NCI-H345 (cell line): Measurements from ENCODE around the gene PGD.
"Not testable (repeated sequence)": the region's sequence is repeated elsewhere in the genome, so short reads cannot be mapped to it uniquely, and the experiment has no call there.

ENCODE experiments used
- DNase-seq: peaks from one replicate; lab custom pipeline; 2025; lab: John Stamatoyannopoulos, UW

The PGD gene

DNA sequence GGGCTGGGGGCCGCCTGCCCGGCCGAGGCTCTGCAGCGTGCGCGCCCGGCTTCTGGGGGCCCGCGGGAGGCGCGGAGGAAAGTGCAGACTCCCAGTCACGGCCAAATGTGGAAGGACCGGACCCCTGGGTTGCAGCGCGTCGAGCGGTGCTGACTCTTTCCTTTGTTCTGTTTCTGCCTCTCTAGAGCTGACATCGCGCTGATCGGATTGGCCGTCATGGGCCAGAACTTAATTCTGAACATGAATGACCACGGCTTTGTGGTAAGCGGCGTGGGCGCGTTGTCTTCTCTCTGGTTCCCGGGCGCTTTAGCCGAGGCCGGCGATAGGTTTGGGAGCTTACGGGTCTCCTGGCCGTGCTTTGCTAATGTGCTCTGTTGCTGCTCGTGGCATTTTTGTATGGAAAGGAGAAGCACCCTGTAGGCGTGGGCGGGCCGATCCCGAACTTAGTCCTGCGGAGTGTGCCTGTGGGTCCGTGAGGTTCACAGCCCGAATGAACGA, 629 bp downstream of the PGD start:
- DNase-seq: no peak

DNA sequence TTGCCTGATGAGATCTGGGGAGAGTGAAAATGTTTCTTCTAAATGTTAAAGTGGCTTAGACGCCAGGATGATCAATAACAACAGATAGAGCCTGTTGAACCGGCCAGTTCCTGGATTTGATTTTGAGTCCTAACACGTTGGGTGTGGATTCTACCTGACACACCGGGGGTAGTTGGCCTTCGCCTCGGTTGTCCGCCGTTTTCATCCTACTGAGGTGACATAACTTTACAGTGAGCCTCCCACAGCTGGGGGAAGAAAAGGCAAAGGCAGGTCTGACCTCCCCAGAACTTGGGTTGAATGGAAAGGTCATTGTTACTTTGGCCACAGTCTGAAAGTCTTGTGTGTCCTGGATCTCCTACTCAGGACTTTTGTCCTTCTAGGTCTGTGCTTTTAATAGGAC, 1.1 kb downstream of the PGD start:
- DNase-seq: no peak

DNA sequence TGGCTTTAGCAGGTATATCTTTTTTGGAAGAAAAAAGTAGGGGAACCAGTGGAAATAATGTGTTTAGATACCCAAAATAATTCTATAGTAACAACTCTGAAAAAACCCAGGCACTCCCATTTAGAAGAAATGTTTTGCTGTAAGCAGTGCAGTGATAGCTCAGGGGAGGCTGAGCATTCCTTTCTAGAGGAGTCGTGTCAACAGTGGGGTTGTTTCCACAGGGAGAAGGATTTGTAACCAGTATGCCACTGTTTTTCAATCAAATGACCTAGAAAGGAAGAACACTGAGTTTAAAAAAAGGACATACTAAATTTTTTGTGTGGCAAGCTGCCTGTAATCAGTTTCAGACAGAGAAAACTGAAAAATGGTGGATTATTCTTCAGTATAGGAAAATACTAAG, 2.4 kb downstream of the PGD start:
- no peak for DNase-seq

DNA sequence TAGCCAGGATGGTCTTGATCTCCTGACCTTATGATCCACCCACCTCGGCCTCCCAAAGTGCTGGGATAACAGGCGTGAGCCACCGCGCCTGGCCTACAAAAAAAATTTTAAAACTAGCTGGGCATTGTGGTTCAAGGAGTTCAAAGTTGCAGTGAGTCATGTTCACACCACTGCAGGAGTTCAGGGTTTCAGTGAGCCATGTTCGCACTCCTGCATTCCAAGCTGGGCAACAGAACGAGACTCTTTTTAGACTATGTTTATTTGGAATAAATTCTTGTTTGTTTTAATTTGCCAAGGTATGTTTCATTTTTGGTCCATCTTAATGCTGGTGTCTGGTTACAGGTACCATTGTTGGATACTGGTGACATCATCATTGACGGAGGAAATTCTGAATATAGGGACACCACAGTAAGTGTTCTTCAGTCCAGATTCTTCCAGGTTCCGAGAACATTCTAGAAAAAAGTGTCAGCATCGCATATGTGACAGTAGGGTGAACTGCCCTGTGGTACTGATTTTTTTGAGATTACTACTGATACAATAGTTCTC, 3.9 kb downstream of the PGD start:
- no peak for DNase-seq

DNA sequence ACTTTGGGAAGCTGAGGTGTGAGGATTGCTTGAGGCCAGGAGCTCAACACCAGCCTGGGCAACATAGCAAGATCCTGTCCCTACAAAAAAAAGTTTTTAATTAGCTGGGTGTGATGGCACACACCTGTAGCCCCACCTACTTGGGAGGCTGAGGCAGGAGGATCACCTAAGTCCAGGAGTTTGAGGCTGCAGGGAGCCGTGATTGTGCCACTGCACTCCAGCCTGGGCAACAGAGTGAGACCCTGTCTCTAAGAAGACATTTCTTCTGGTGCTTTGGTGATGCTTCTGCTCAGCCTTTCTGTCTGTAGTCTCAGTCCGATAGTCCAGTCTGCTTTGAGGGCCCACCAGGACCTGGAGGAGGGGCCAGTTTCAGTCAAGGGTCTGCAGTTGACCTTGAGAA, 8.3 kb downstream of the PGD start:
- DNase-seq: no peak

DNA sequence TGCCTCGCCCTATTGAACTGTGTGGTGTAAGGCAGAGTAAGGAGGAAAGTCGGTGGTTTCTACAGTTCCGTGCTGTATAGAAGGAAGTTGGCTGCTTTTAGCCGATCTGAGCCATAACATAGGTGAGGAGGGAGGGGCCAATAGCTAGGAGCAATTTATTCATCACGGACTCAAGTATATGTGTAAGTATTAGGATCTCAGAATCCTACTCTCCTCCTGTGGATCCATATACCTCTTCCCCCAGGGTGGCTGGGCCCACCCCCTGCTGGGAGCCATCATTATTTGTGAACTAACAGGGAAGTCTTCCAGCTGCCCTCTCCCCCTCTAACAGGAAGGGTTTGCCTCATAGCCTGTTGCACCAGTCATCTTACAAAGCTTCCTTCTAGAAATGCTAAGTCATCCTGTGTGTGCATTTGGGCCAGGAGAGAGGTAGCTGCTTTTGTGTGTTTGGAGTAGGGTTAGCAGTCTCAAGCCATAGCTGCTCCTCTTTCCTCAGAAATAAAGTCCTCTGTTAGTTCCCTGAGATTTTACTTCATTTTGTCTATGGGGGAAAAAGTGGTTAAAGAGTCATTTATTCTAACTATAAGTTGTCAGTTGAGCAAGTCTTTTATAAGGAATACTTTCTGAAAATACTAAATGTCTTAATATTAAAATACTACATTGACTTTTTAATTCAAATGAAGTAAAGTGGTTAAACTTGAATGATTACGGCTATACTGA, 16.5 kb downstream of the PGD start:
- DNase-seq: no peak

DNA sequence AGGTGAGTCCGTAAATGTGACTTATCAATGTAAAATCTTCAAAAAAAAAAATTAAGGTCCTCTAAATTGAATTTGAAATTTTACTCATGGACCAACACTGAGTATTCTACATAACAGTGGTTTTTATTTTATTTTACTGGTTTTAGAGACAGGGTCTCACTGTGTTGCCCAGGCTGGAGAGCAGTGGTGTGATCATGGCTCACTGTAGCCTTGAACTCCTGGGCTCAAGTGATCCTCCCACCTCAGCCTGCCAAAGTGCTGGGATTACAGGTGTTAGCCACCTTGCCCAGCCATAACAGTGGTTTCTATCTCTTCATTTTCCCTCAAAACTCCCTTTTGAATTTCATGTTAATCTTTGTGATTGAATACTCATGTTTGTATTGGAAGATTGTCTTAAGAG, 17.1 kb downstream of the PGD start:
- DNase-seq: not testable (repeated sequence)

DNA sequence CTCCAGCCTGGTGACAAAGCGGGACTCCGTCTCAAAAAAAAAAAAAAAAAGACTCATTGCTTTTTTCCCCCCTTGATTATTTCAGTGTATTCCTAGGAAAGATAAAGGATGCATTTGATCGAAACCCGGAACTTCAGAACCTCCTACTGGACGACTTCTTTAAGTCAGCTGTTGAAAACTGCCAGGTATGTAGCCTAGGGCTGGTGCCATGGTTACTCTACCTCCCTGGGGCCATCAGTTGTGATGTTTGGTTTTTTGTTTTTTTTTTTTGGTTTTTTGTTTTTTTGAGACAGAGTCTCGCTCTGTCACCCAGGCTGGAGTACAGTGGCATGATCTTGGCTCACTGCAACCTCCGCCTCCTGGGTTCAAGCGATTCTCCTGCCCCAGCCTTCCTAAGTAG, 19.9 kb downstream of the PGD start:
- DNase-seq: not testable (repeated sequence)

DNA sequence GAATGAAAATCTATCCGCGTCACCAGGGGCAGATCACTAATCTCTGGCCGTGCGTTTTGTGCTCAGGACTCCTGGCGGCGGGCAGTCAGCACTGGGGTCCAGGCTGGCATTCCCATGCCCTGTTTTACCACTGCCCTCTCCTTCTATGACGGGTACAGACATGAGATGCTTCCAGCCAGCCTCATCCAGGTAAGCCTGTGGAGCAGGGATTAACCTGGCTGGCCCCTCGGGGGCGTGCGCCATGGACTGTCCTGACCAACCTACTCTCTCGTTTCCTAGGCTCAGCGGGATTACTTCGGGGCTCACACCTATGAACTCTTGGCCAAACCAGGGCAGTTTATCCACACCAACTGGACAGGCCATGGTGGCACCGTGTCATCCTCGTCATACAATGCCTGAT, 20.5 kb downstream of the PGD start:
- DNase-seq: no peak

DNA sequence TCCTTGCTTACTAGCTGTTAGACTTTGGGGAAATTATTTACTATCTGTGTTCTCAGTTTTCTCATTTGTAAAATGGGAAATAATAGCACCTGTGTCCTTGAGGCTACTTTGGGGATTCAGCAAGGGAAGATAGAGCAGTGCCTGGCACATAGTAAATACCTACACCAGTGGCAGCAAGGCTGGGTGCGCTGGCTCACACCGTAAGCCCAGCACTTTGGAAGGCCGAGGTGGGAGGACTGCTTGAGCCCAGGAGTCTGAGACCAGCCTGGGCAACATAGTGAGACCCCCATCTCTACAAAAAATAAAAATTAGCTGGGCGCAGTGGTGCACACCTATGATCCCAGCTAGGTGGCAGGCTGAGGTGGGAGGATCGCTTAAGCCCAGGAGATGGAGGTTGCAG, 22.8 kb downstream of the PGD start:
- DNase-seq: no peak

DNA sequence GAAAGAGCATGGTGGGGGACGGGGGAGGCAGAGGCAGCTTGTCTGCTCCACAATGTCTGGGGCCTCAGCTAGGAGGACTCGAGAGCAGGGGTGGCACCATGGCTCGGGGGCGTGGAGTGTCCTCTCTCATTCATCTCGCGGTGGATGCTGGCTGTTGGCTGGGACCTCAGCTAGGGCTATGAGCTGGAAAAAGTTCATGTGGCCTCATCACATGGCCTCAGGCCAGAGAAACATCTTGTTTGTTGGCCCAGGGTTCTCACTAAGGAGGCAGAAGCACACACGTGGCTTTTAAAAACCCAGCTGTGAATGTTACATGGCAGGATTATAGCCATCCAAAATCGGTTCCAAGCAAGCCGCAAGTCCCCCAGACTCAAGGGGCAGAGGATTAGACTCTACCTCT, 25.2 kb downstream of the PGD start:
- DNase-seq: no peak

DNA sequence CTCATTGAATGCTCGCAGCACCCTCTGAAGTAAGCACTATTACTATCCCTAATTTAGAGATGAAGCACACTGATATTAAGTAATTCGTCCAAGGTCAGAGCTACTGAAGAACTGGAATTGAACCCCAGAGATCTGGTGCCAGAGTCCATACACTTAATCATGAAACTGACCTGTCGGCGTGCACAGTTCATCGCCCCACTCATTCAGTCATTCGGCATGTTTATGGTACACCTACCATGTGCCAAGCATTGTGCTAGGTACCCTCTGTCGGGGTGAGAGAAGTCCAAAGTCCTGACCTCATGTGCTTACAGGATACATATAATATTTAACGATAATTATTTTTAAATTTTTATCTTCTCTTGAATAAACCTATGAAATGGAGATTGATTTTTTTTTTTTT, 25.8 kb downstream of the PGD start:
- no peak for DNase-seq

DNA sequence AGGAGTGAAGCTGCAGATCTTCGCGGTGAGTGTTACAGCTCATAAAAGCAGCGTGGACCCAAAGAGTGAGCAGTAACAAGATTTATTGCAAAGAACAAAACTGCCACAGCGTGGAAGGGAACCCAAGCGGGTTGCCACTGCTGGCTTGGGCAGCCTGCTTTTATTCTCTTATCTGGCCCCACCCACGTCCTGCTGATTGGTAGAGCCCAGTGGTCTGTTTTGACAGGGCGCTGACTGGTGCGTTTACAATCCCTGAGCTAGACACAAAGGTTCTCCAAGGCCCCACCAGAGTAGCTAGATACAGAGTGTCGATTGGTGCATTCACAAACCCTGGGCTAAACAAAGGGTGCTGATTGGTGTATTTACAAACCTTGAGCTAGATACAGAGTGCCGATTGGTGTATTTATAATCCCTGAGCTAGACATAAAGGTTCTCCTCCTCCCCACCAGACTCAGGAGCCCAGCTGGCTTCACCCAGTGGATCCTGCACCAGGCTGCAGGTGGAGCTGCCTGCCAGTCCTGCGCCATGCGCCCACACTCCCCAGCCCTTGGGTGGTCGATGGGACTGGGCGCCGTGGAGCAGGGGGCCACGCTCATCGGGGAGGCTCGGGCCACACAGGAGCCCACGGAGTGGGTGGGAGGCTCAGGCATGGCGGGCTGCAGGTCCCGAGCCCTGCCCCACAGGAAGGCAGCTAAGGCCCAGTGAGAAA, 27.1 kb downstream of the PGD start:
- not testable (repeated sequence) for DNase-seq

DNA sequence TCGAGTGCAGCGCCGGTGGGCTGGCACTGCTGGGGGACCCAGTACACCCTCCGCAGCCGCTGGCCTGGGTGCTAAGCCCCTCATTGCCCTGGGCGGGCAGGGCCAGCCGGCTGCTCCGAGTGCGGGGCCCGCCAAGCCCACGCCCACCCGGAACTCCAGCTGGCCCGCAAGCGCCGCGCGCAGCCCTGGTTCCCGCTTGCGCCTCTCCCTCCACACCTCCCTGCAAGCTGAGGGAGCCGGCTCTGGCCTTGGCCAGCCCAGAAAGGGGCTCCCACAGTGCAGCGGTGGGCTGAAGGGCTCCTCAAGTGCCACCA, 27.6 kb downstream of the PGD start:
- DNase-seq: not testable (repeated sequence)

DNA sequence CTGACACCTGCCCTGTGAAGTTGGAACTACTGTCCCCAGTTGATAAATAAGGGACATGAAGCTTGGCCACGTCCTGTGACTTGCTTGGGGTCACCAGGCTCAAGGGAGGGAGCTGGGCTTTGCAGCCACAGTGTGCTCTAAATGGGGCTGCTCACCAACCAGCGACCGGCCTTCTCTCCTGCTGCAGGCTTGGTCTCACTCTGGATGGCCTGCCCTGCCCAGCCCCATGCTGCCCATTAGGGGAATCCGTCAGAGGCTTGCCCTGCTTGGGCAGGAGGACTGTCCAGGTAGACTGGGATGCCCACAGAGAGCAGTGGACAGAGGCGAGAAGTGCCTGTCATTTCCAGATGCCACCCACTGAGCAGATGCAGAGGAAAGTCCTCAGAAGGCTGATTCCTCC, 30.1 kb downstream of the PGD start:
- no peak for DNase-seq

DNA sequence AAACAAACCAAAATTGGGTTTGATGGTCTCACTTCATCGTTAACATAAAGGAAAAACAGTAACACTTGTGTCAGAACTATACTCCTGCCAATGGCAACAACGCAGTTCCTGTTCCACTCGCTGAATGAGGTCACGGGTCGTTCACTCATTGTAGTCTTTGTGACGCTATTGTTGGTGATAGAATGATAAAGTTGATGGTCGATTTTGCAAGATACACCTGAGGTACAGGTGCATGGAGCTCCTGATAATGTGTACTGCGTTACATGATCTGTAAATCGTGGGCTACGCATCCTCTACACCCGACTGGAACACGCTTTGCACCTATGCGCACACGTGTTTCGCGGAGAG, 31.0 kb downstream of the PGD start:
- DNase-seq: peak; percentile 31

DNA sequence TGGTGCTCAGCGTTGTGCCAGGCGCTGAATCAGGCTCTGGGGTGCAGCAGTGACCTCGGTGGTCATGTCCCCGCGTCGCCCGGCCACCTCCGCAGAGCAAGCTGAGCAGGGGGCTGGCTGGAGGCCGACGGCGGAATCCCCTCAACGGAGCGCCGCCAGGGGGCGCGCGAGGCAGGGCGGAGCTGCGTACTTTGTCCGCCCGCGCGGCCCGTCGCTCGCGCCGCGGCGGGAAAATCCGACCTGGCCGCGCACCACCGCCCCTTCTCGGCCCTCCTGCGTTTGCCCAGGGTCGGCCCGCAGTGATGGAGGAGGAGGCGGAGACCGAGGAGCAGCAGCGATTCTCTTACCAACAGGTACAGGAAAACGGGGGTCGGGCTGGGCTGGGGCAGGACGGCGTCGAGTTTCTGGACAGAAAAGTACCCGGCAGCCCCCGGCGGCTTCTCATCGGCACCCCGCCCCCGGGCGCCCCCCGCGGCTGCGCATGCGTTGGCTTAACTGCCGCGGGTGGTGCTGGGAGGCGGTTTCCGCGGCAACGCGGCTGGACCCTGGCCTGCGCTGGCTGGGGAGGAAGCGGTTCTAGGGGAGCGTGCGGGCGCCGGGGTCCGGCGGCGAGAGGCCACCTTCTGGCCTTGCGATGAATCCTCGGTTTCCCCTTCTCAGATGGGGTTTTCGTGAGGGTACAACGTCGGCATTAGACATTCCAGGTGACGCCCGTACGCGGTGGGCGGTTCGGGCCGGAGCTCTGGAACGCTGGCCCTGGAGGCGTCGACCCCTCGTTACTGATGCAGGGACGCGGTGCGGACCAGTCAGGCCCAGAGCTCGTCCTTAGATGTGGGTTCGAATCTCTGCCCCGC, 31.6 kb downstream of the PGD start, which contains the start of gene CENPS:
TSS of gene CENPS (plus strand) at position 218 of the 854 bp plus-strand sequence. CDS start at position 303, 85 bp downstream.
- peak; percentile 88 for DNase-seq

DNA sequence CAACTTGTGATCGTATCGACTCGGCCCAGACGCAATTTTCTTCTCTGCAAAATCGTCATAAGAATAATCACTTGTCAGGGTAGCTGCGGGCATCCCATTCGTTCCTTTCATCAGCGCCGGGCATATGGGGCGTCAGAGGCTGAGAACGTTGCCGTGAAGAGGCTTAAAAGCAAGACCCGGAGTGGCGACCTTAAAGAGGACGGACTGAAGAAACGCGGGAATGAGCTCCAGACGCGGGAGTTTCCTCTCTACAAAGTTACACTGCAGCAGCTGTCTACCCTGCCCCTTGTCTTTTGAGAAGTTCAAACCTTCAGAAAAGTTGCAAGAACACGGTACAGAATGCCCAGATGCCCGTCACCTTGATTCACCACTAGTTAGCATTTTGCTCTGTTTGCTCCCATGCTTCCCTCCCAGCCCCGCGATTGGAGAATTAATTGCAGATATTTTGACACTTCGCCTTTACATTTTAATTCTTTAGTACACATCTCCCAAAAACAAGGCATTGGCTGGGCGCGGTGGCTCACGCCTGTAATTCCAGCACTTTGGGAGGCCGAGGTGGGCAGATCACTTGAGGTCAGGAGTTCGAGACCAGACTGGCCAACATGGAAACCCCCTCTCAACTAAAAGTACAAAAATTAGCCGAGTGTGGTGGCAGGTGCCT, 32.3 kb downstream of the PGD start:
- DNase-seq: no peak

DNA sequence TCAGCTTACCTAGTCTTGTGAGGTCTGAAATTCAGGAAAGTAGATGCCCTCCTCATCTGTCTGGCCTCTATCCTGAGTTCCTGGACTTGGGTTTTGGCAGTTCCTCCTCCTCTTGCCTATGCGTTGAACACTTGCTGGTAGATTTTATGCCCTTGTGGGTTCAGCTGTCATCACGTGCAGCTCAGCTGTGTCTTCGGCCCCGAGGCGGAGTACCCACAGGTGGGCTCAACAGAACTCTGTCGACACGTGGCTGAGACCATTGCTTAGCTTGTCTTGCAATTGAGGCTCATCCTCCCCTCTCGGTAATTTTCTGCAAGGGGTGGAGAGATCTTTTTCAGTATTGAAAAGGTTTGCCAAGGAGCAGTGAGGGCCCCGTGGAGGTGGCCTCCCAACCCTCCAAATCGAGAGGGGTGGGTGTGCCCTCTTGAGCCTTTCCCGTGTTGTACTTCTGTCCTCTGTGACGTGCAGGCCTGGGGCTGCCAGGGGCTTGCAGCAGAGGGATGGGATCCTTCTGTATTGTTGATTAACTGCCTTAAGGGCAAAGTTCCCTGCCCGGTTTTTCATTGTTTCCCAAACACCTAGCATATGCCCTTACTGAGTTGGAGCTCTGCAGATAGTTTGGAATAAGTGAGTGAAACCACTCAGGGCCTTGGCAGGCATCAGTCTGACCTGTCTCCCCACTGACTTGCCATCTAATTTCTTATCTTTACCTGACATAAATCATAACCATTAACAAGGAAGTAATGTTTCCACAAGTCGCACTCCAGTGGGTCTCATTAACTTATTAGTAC, 34.2 kb downstream of the PGD start:
- DNase-seq: no peak

DNA sequence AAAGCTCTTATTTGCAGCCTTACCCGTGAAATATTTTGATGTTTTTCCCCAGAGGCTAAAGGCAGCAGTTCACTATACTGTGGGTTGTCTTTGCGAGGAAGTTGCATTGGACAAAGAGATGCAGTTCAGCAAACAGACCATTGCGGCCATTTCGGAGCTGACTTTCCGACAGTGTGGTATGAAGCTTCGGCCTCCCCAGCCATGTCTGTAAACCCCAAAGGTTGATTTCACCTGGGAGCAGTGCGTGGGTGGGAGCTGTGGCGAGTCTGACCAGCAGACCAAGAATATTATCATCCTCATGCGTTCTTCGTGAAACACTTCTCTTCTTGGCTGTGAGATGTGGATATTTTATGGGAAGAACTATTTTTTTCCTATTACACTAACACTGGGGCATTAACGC, 34.9 kb downstream of the PGD start:
- no peak for DNase-seq

DNA sequence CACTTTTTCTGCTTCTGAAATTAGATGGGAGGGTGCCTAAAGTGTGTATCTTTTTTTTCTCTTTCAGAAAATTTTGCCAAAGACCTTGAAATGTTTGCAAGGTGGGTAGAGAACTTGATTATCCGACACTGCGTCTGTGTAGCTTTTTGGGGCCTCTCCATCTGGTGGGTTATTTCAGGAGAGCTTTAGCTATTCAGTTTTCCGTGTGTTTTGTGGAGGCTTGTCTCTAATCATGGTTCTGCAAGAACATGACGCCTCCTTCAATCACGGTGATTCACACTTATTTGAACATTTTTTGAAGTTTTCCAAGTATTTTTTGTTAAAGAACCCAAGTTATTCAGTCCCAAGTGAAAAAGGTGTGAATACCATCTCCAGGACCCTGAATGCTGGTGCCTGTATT, 35.7 kb downstream of the PGD start:
- DNase-seq: no peak
